Fibroblast of villous mesenchyme (primary cell): ENCODE results near the gene MPZL2. TPM values are rescaled to one million over a fixed set of nuclear protein-coding genes. Genes with fewer than 3 reads are reported as not detected.

ENCODE experiments used
- DNase-seq: peaks from one replicate; pipeline ENCODE4 v3.0.0-alpha.2; 2010; ENCODE audit warnings: low read depth
- H3K4me3 ChIP-seq: 2 replicates; pipeline ENCODE4 v1.5.1; 2011; ENCODE audit warnings: low read depth, mild to moderate bottlenecking, low read length
- CTCF ChIP-seq: IDR thresholded peaks from 2 replicates; pipeline ENCODE4 v1.5.1; 2012; ENCODE audit warnings: low read depth, mild to moderate bottlenecking, low read length; ENCODE audit not compliant: insufficient read depth
- total RNA-seq: library from RNA; depleted of rRNA; stranded (reverse); fragments of >200 nt; gene quantifications from 2 replicates; pipeline ENCODE4 v1.2.3, GENCODE V29; 2012

Gene MPZL2
- total RNA-seq, 1 donor: not detected

- DNase-seq: no peak
- H3K4me3 ChIP-seq: no peak overlapping the region
- no peak for TF ChIP-seq CTCF
These were observed 32.6 kb downstream of the MPZL2 start for GRCh38 chr11:118231461-118231860.

- DNase-seq: no peak
- TF ChIP-seq CTCF: no peak
- no peak overlapping the region for H3K4me3 ChIP-seq
These were observed 34.0 kb downstream of the MPZL2 start for GRCh38 chr11:118230088-118230487.

GRCh38 chr11:118229274-118229847, 34.7 kb downstream of the MPZL2 start:
- no peak for DNase-seq
- no peak for TF ChIP-seq CTCF
- H3K4me3 ChIP-seq: no peak overlapping the region

GRCh38 chr11:118227865-118228785, 36.0 kb downstream of the MPZL2 start:
- no peak for DNase-seq
- no peak overlapping the region for H3K4me3 ChIP-seq
- no peak for TF ChIP-seq CTCF

- no peak for DNase-seq
- H3K4me3 ChIP-seq: no peak overlapping the region
- TF ChIP-seq CTCF: no peak
These were observed 37.3 kb downstream of the MPZL2 start for GRCh38 chr11:118226781-118227180.

GRCh38 chr11:118226296-118226695, 37.8 kb downstream of the MPZL2 start:
- DNase-seq: peak; percentile 4
- TF ChIP-seq CTCF: no peak
- H3K4me3 ChIP-seq: no peak overlapping the region
